ENCODE results near the gene DNASE2. TPM values are rescaled to one million over a fixed set of nuclear protein-coding genes. Genes with fewer than 3 reads are reported as not detected.
A peak's percentile ranks its signal among the peaks of the same experiment; 100 is the strongest.

Gene DNASE2
- polyA plus RNA-seq, 1 donor (not counting 4 experiments of a cell fraction or from before 2014, with no cell fraction given) = 23.5 TPM

DNA sequence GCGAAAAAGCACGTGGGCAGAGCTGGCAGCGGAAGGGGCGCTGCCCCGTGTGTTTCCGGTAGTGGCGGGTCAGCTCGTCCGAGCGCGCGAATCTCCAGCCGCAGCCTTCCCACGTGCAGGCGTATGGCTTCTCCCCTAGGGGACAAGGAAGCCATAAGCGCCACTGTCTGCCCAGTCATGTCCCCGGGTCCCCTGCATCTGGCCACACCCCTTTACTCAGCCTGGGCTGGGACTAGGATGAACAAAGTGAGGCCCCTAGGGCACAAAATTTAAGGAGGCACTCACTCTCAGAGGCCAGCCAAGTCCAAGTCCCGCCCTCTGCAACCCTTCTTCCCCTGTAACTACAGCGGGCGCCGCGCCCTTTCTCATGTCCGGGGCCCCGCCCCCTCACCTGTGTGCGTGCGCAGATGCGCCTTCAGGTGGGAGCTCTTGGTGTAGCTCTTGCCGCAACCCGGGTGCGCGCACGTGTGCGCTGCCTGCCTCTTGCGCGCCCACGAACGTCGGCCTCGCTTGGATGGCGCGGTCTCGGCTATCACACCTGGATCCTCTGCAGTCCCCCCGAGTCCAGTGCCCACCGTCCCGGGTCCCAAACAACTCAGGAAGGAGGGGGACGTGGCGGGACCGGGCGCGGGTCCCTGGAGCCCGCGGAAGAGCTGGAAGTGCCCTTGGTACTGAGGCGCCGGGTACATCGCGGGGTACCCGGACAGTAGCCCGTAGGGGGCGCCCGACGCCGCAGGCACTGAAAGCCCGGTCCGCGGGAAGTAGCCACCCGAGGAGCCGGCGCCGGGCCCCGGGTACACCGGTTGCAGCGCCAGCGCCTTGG lies 3.9 kb upstream of the DNASE2 start:
- H3K4me1 ChIP-seq (ENCODE audit: control insufficient read depth, extremely low read depth, insufficient read depth, low read length) = peaks cover 6% of the 10 kb centered on the region
- H3K79me2 ChIP-seq (ENCODE audit: control insufficient read depth, insufficient read depth, low read length) = no peaks in the 10 kb centered on the region
- no peaks in the 10 kb centered on the region for H3K27me3 ChIP-seq (ENCODE audit: control insufficient read depth, extremely low read depth, insufficient read depth, low read length)
- DNase-seq (ENCODE audit: low read depth, low spot score) (peak; percentile 94), FAIRE-seq (peak; percentile 51)
- peak overlapping the region; percentile 79 for H2AFZ ChIP-seq (ENCODE audit: control insufficient read depth, low read length)
- peak overlapping the region; percentile 64 for H3K4me2 ChIP-seq (ENCODE audit: control insufficient read depth, extremely low read depth, insufficient read depth, low read depth, low read length)
- H4K20me1 ChIP-seq (ENCODE audit: control insufficient read depth, extremely low read depth, insufficient read depth, low read length) = no peaks in the 10 kb centered on the region
- TF ChIP-seq EZH2 (IDR thresholded peaks at IDR 0.05; ENCODE audit: low read length) = no peak
- TF ChIP-seq, protein P1, sequence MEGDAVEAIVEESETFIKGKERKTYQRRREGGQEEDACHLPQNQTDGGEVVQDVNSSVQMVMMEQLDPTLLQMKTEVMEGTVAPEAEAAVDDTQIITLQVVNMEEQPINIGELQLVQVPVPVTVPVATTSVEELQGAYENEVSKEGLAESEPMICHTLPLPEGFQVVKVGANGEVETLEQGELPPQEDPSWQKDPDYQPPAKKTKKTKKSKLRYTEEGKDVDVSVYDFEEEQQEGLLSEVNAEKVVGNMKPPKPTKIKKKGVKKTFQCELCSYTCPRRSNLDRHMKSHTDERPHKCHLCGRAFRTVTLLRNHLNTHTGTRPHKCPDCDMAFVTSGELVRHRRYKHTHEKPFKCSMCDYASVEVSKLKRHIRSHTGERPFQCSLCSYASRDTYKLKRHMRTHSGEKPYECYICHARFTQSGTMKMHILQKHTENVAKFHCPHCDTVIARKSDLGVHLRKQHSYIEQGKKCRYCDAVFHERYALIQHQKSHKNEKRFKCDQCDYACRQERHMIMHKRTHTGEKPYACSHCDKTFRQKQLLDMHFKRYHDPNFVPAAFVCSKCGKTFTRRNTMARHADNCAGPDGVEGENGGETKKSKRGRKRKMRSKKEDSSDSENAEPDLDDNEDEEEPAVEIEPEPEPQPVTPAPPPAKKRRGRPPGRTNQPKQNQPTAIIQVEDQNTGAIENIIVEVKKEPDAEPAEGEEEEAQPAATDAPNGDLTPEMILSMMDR (optimal IDR thresholded peaks at IDR 0.05 in 1 of 3, IDR thresholded peaks at IDR 0.05 in 1 of 3, conservative IDR thresholded peaks at IDR 0.05 in 1 of 3; ENCODE audit: extremely low read depth in 1 of 3, insufficient read depth in 2 of 3, low read length in 3 of 3) = peak in 2 of 3 experiments; percentile 24 to 63
- peak overlapping the region; percentile 39 to 56 (median 55) for H3K4me3 ChIP-seq (ENCODE audit: control insufficient read depth in 2 of 3, extremely low read depth in 1 of 3, insufficient read depth in 2 of 3, low read depth in 1 of 3, low read length in 3 of 3)
- H3K9me1 ChIP-seq (ENCODE audit: control insufficient read depth, extremely low read depth, insufficient read depth, low read length) = no peaks in the 10 kb centered on the region
- H3K27ac ChIP-seq (ENCODE audit: control insufficient read depth, insufficient read depth, low read length) = no peak overlapping the region
- dilution Hi-C loops (cut with MboI; ENCODE audit: extremely low pct_ligation_motif_present, low sequenced_read_pairs) = no loop called here
- H3K9me3 ChIP-seq (ENCODE audit: control insufficient read depth, low read depth, low read length) = peaks cover 10% of the 10 kb centered on the region
- no peaks in the 10 kb centered on the region for H3K36me3 ChIP-seq (ENCODE audit: control insufficient read depth in 2 of 2, extremely low read depth in 1 of 2, insufficient read depth in 2 of 2, low read length in 2 of 2)
- peak overlapping the region; percentile 33 for H3K9ac ChIP-seq (ENCODE audit: control insufficient read depth, extremely low read depth, insufficient read depth, low read length)

DNA sequence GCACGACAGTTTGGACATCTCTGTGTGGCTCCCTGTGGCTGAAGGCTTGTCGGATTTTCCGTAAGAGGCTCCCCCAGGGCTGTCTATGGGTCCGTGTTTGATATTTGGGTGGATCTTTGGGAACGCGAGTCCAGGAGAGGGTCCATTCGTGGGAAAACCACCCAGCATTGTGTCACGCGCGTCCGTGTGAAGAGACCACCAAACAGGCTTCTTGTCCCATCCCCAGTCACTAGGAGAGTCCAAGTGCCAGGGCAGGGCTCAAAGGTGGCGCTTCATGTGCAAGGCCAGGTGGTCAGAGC lies 3.3 kb upstream of the DNASE2 start:
- no peak for TF ChIP-seq EZH2 (IDR thresholded peaks at IDR 0.05; ENCODE audit: low read length)
- TF ChIP-seq, protein P1 (optimal IDR thresholded peaks at IDR 0.05 in 1 of 3, IDR thresholded peaks at IDR 0.05 in 1 of 3, conservative IDR thresholded peaks at IDR 0.05 in 1 of 3; ENCODE audit: extremely low read depth in 1 of 3, insufficient read depth in 2 of 3, low read length in 3 of 3) = no peak
- Histone ChIP-seq H3K9ac (ENCODE audit: control insufficient read depth, extremely low read depth, insufficient read depth, low read length) (peak overlapping the region; percentile 22), H3K4me1 (ENCODE audit: control insufficient read depth, extremely low read depth, insufficient read depth, low read length) (peaks cover 6% of the 10 kb centered on the region), H3K4me3 (ENCODE audit: control insufficient read depth in 2 of 3, extremely low read depth in 1 of 3, insufficient read depth in 2 of 3, low read depth in 1 of 3, low read length in 3 of 3) (peak overlapping the region in 1 of 3 experiments; percentile 56), H3K36me3 (ENCODE audit: control insufficient read depth in 2 of 2, extremely low read depth in 1 of 2, insufficient read depth in 2 of 2, low read length in 2 of 2) (no peaks in the 10 kb centered on the region), H3K4me2 (ENCODE audit: control insufficient read depth, extremely low read depth, insufficient read depth, low read depth, low read length) (peak overlapping the region; percentile 64), H3K79me2 (ENCODE audit: control insufficient read depth, insufficient read depth, low read length) (no peaks in the 10 kb centered on the region), H3K9me1 (ENCODE audit: control insufficient read depth, extremely low read depth, insufficient read depth, low read length) (no peaks in the 10 kb centered on the region), H3K27ac (ENCODE audit: control insufficient read depth, insufficient read depth, low read length) (no peak overlapping the region), H2AFZ (ENCODE audit: control insufficient read depth, low read length) (no peak overlapping the region), H4K20me1 (ENCODE audit: control insufficient read depth, extremely low read depth, insufficient read depth, low read length) (no peaks in the 10 kb centered on the region), H3K27me3 (ENCODE audit: control insufficient read depth, extremely low read depth, insufficient read depth, low read length) (no peaks in the 10 kb centered on the region), H3K9me3 (ENCODE audit: control insufficient read depth, low read depth, low read length) (peaks cover 10% of the 10 kb centered on the region)
- FAIRE-seq = no peak
- DNase-seq (ENCODE audit: low read depth, low spot score) = no peak
- dilution Hi-C loops (cut with MboI; ENCODE audit: extremely low pct_ligation_motif_present, low sequenced_read_pairs) = no loop called here
